B cell (primary cell): ENCODE results near the gene CAMK1D. TPM values are rescaled to one million over a fixed set of nuclear protein-coding genes. Genes with fewer than 3 reads are reported as not detected.

ENCODE experiments used
- ATAC-seq: fragments of 200-7000 bp; cut with Tn5 transposase; one replicate; pipeline ENCODE4 v1.10.0; 2021; ENCODE audit warnings: low read depth, mild to moderate bottlenecking, moderate number of reproducible peaks, moderate library complexity
- CTCF ChIA-PET: fragments of 350-600 bp; sonication (Branson Sonifier 250); formaldehyde crosslinking; loops from one replicate; lab custom pipeline; 2021; ENCODE audit warnings: antibody characterized with exemption, inconsistent platforms; lab: Charles Lee
- POLR2A ChIA-PET: fragments of 350-600 bp; sonication (Branson Sonifier 250); formaldehyde crosslinking; loops from one replicate; lab custom pipeline; 2021; ENCODE audit warnings: antibody characterized with exemption; lab: Charles Lee
- DNase-seq: peaks from one replicate; pipeline ENCODE4 v3.0.0; 2013
- H2AFZ ChIP-seq: 2 replicates; pipeline ENCODE4 v1.6.1; 2012; ENCODE audit warnings: mild to moderate bottlenecking, low read depth, low read length; ENCODE audit not compliant: insufficient read depth, poor library complexity, severe bottlenecking
- H3K27ac ChIP-seq, 2 donors: 1 replicate in 1 of 2; 2 replicates in 1 of 2; pipeline ENCODE4 v1.5.1; 2012 to 2013; ENCODE audit warnings: low read length in 2 of 2, mild to moderate bottlenecking in 2 of 2, moderate library complexity in 1 of 2
- H3K27me3 ChIP-seq, 4 experiments: fragments of 200-600 bp in 1 of 4; sonication (generic) in 1 of 4; replicated peaks in 1 of 4; 1 replicate in 2 of 4; 2 replicates in 2 of 4; pipeline versions ENCODE4 v1.6.1 to v1.7.0; 2013 to 2016; ENCODE audit warnings: low read length in 3 of 4, mild to moderate bottlenecking in 2 of 4, mixed read lengths in 1 of 4, moderate library complexity in 1 of 4; ENCODE audit not compliant: insufficient read depth in 4 of 4, control insufficient read depth in 3 of 4; ENCODE audit errors: control extremely low read depth in 1 of 4
- H3K36me3 ChIP-seq, 2 experiments: replicated peaks in 1 of 2; 1 replicate in 1 of 2; 2 replicates in 1 of 2; pipeline versions ENCODE4 v1.6.1 to v1.7.1; 2013; ENCODE audit warnings: low read length in 1 of 2; ENCODE audit not compliant: insufficient read depth in 2 of 2, control insufficient read depth in 1 of 2; ENCODE audit errors: control extremely low read depth in 1 of 2, extremely low read depth in 1 of 2
- H3K4me1 ChIP-seq, 2 donors: fragments of 200-600 bp in 1 of 2; sonication (generic) in 1 of 2; 1 replicate in 1 of 2; 2 replicates in 1 of 2; pipeline versions ENCODE4 v1.5.1 to v1.6.1; 2013 to 2017; ENCODE audit warnings: low read length in 2 of 2; ENCODE audit not compliant: control insufficient read depth in 2 of 2, insufficient read depth in 2 of 2
- H3K4me2 ChIP-seq: replicated peaks from 2 replicates; pipeline ENCODE3; 2012; ENCODE audit warnings: mild to moderate bottlenecking, low read depth, low read length; ENCODE audit not compliant: poor library complexity, severe bottlenecking
- H3K4me3 ChIP-seq, 5 experiments: fragments of 200-600 bp in 1 of 5; sonication (generic) in 1 of 5; 1 replicate in 3 of 5; 2 replicates in 2 of 5; pipeline versions ENCODE4 v1.5.1 to v1.7.0; 2011 to 2016; ENCODE audit warnings: low read length in 4 of 5, mild to moderate bottlenecking in 4 of 5, low read depth in 2 of 5, control low read depth in 1 of 5, moderate library complexity in 1 of 5; ENCODE audit not compliant: insufficient read depth in 1 of 5; ENCODE audit errors: control extremely low read depth in 1 of 5, extremely low read depth in 1 of 5
- H3K79me2 ChIP-seq: fragments of 200-600 bp; sonication (generic); one replicate; pipeline ENCODE4 v1.6.0; 2016; ENCODE audit warnings: low read length; ENCODE audit not compliant: control insufficient read depth, insufficient read depth
- H3K9ac ChIP-seq: fragments of 200-600 bp; sonication (generic); 2 replicates; pipeline ENCODE4 v1.6.1; 2017; ENCODE audit warnings: mild to moderate bottlenecking, low read length, moderate library complexity
- H3K9me3 ChIP-seq, 3 donors: one replicate each; pipeline versions ENCODE4 v1.6.1 to v1.7.1; 2013; ENCODE audit warnings: low read length in 2 of 3; ENCODE audit not compliant: control insufficient read depth in 2 of 3, insufficient read depth in 1 of 3; ENCODE audit errors: control extremely low read depth in 1 of 3
- H4K20me1 ChIP-seq: 2 replicates; pipeline ENCODE4 v1.6.0; 2012; ENCODE audit warnings: mild to moderate bottlenecking, low read length; ENCODE audit not compliant: insufficient read depth, control insufficient read depth, poor library complexity, severe bottlenecking
- H3K27ac Mint-ChIP-seq: one replicate; pipeline ENCODE4 v1.8.0; 2021; ENCODE audit warnings: mixed read lengths
- H3K27me3 Mint-ChIP-seq: one replicate; pipeline ENCODE4 v1.8.0; 2021; ENCODE audit warnings: mixed read lengths
- H3K4me1 Mint-ChIP-seq: one replicate; pipeline ENCODE4 v1.8.0; 2021; ENCODE audit warnings: mixed read lengths
- H3K4me3 Mint-ChIP-seq: one replicate; pipeline ENCODE4 v1.8.0; 2021; ENCODE audit warnings: mixed read lengths
- H3K9me3 Mint-ChIP-seq: one replicate; pipeline ENCODE4 v1.8.0; 2022; ENCODE audit warnings: mixed read lengths; ENCODE audit not compliant: insufficient read depth
- EZH2 ChIP-seq: IDR thresholded peaks from 2 replicates; pipeline ENCODE4 v1.6.1; 2012; ENCODE audit warnings: borderline replicate concordance, low read depth, mild to moderate bottlenecking, moderate library complexity, low read length; ENCODE audit not compliant: insufficient read depth, poor library complexity, severe bottlenecking
- WGBS: methylation state at CpG from one replicate; pipeline ENCODE4 v1.1.5; 2013; ENCODE audit warnings: missing lambda C conversion rate; ENCODE audit not compliant: insufficient coverage; 5-methylcytosine and 5-hydroxymethylcytosine counted together
- intact Hi-C: fragments of 100-400 bp; cut with micrococcal nuclease; formaldehyde crosslinking; loops from one replicate; pipeline ENCODE4 v1.10.0; 2022
- polyA plus RNA-seq: library from polyadenylated mRNA; depleted of rRNA; stranded (reverse); fragments of >200 nt; gene quantifications from 2 replicates; pipeline ENCODE4 v1.2.3, GENCODE V29; 2012
- total RNA-seq, 2 donors: library from RNA; stranded (reverse); fragments of 120-200 nt in 1 of 2; gene quantifications; 1 replicate in 1 of 2; 2 replicates in 1 of 2; pipeline versions ENCODE4 v1.2.3 to v1.2.4, GENCODE V29; 2013 to 2022
- TF ChIP-seq, protein P1 (sequence below): fragments of 200-600 bp; IDR thresholded peaks from one replicate; pipeline ENCODE4 v1.8.0; 2022; ENCODE audit warnings: antibody characterized with exemption, mild to moderate bottlenecking

Gene CAMK1D
- total and polyA plus RNA-seq, 2 donors (not counting 1 experiment from before 2014, with no cell fraction given) = 34.1 to 69.7 TPM

- ATAC-seq (no peak), DNase-seq (no peak)
- Mint-ChIP-seq H3K9me3 (no peaks in the 10 kb centered on the region), H3K4me3 (peak overlapping the region; percentile 87), H3K4me1 (peaks cover 53% of the 10 kb centered on the region), H3K27me3 (no peaks in the 10 kb centered on the region), H3K27ac (peak overlapping the region; percentile 94)
- TF ChIP-seq EZH2 = no peak
- TF ChIP-seq, protein P1, sequence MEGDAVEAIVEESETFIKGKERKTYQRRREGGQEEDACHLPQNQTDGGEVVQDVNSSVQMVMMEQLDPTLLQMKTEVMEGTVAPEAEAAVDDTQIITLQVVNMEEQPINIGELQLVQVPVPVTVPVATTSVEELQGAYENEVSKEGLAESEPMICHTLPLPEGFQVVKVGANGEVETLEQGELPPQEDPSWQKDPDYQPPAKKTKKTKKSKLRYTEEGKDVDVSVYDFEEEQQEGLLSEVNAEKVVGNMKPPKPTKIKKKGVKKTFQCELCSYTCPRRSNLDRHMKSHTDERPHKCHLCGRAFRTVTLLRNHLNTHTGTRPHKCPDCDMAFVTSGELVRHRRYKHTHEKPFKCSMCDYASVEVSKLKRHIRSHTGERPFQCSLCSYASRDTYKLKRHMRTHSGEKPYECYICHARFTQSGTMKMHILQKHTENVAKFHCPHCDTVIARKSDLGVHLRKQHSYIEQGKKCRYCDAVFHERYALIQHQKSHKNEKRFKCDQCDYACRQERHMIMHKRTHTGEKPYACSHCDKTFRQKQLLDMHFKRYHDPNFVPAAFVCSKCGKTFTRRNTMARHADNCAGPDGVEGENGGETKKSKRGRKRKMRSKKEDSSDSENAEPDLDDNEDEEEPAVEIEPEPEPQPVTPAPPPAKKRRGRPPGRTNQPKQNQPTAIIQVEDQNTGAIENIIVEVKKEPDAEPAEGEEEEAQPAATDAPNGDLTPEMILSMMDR = no peak
- Histone ChIP-seq H2AFZ (peak overlapping the region; percentile 59), H3K27me3 (no peaks in the 10 kb centered on the region), H3K79me2 (peaks cover 44% of the 10 kb centered on the region), H3K4me1 (peaks cover 31 to 36% of the 10 kb centered on the region in 2 donors), H3K4me3 (peak overlapping the region in 4 of 5 experiments; percentile 37 to 76 (median 68)), H4K20me1 (peaks cover 21% of the 10 kb centered on the region), H3K4me2 (peak overlapping the region; percentile 76), H3K36me3 (no peaks in the 10 kb centered on the region), H3K9me3 (peaks cover 0 to 3% (median 0%) of the 10 kb centered on the region in 3 donors), H3K27ac (peak overlapping the region; percentile 69 to 94), H3K9ac (peak overlapping the region; percentile 81)
- WGBS = 30% methylated on average over 24 of the region's 24 CpGs
- intact Hi-C loops = loop anchor here (10.0 kb wide), 1 partner anchor 284 kb away; the partner anchor contains the start of gene DHTKD1
- ChIA-PET POLR2A (interaction anchor here (0.6 to 4.4 kb wide), 7 partner anchors 8 to 137 kb away, joined by 3 to 39 read pairs (median 4); no protein-coding TSS in a partner anchor), CTCF (interaction anchor here (0.7 to 4.4 kb wide), 7 partner anchors 9 to 137 kb away, joined by 3 to 42 read pairs (median 4); no protein-coding TSS in a partner anchor)
Measured at GRCh38 chr10:12348294-12348869, 965 bp upstream of the CAMK1D start.
